Astrocyte (in vitro differentiated cells and primary cell): ENCODE data around the gene ARHGAP11A. TPM values are rescaled to one million over a fixed set of nuclear protein-coding genes. Genes with fewer than 3 reads are reported as not detected.
A peak's percentile ranks its signal among the peaks of the same experiment; 100 is the strongest.

Experiments used
- DNase-seq: peaks from one replicate; pipeline ENCODE4 v3.0.0-alpha.2; 2010; ENCODE audit warnings: low read depth
- FAIRE-seq: peaks from 2 replicates; lab custom pipeline; 2011; peaks lifted over from hg19 to GRCh38; lab: Jason Lieb, UNC
- H2AFZ ChIP-seq: 2 replicates; pipeline ENCODE4 v1.6.0; 2012; ENCODE audit warnings: low read depth, low read length, inconsistent platforms
- H3K27ac ChIP-seq: 2 replicates; pipeline ENCODE4 v1.5.1; 2011; ENCODE audit warnings: low read depth, low read length, inconsistent platforms
- H3K27me3 ChIP-seq: 2 replicates; pipeline ENCODE4 v1.6.0; 2011; ENCODE audit warnings: low read length, inconsistent platforms; ENCODE audit not compliant: insufficient read depth
- H3K36me3 ChIP-seq: 2 replicates; pipeline ENCODE4 v1.5.1; 2011; ENCODE audit warnings: low read length, inconsistent platforms; ENCODE audit not compliant: insufficient read depth
- H3K4me1 ChIP-seq: 2 replicates; pipeline ENCODE4 v1.5.1; 2011; ENCODE audit warnings: low read length, inconsistent platforms; ENCODE audit not compliant: insufficient read depth
- H3K4me2 ChIP-seq: 2 replicates; pipeline ENCODE4 v1.6.0; 2012; ENCODE audit warnings: low read length, inconsistent platforms
- H3K4me3 ChIP-seq: 2 replicates; pipeline ENCODE4 v1.5.1; 2011; ENCODE audit warnings: low read depth, mild to moderate bottlenecking, low read length, inconsistent platforms; ENCODE audit not compliant: insufficient read depth
- H3K79me2 ChIP-seq: 2 replicates; pipeline ENCODE4 v1.6.0; 2012; ENCODE audit warnings: mild to moderate bottlenecking, low read length, inconsistent platforms; ENCODE audit not compliant: insufficient read depth
- H3K9ac ChIP-seq: 2 replicates; pipeline ENCODE4 v1.6.0; 2012; ENCODE audit warnings: mild to moderate bottlenecking, low read length, inconsistent platforms
- H3K9me3 ChIP-seq: 2 replicates; pipeline ENCODE4 v1.5.1; 2012; ENCODE audit warnings: low read depth, mild to moderate bottlenecking, low read length, inconsistent platforms; ENCODE audit not compliant: insufficient read depth
- H4K20me1 ChIP-seq: 2 replicates; pipeline ENCODE4 v1.6.0; 2012; ENCODE audit warnings: low read length, inconsistent platforms; ENCODE audit not compliant: insufficient read depth
- H3K27ac Mint-ChIP-seq: one replicate; pipeline ENCODE4 v1.8.0; 2021; ENCODE audit warnings: mild to moderate bottlenecking, mixed read lengths; ENCODE audit not compliant: unreplicated experiment
- H3K27me3 Mint-ChIP-seq: one replicate; pipeline ENCODE4 v1.8.0; 2021; ENCODE audit warnings: low read depth, mixed read lengths; ENCODE audit not compliant: unreplicated experiment
- H3K36me3 Mint-ChIP-seq: one replicate; pipeline ENCODE4 v1.8.0; 2021; ENCODE audit warnings: low read depth, mixed read lengths; ENCODE audit not compliant: unreplicated experiment
- H3K4me1 Mint-ChIP-seq: one replicate; pipeline ENCODE4 v1.8.0; 2021; ENCODE audit warnings: low read depth, mixed read lengths; ENCODE audit not compliant: unreplicated experiment
- H3K4me3 Mint-ChIP-seq: one replicate; pipeline ENCODE4 v1.8.0; 2021; ENCODE audit warnings: mild to moderate bottlenecking, moderate library complexity, mixed read lengths; ENCODE audit not compliant: unreplicated experiment
- H3K9me3 Mint-ChIP-seq: one replicate; pipeline ENCODE4 v1.8.0; 2021; ENCODE audit warnings: mild to moderate bottlenecking, mixed read lengths; ENCODE audit not compliant: unreplicated experiment
- CTCF ChIP-seq: IDR thresholded peaks from 2 replicates; pipeline ENCODE4 v1.5.1; 2011; ENCODE audit warnings: low read depth, mild to moderate bottlenecking, inconsistent platforms, low read length, moderate library complexity; ENCODE audit not compliant: insufficient read depth
- EZH2 ChIP-seq: IDR thresholded peaks from 2 replicates; pipeline ENCODE4 v1.6.1; 2012; ENCODE audit warnings: mild to moderate bottlenecking, low read length, inconsistent platforms; ENCODE audit not compliant: insufficient read depth
- total RNA-seq: library from RNA; stranded (reverse); gene quantifications from 2 replicates; pipeline ENCODE4 v1.2.1, GENCODE V29; 2021

ARHGAP11A gene
- total RNA-seq, 1 donor from 2014 or later, result 15.5 TPM

- peaks cover 48% of the 10 kb centered on the region for H3K4me1 ChIP-seq
- Mint-ChIP-seq H3K36me3 (no peaks in the 10 kb centered on the region), H3K27ac (peak overlapping the region; percentile 60), H3K27me3 (no peaks in the 10 kb centered on the region), H3K4me3 (peak overlapping the region; percentile 14), H3K9me3 (no peaks in the 10 kb centered on the region), H3K4me1 (peaks cover 54% of the 10 kb centered on the region)
- H3K9ac ChIP-seq, result no peak overlapping the region
- H3K79me2 ChIP-seq, result no peaks in the 10 kb centered on the region
- no peak overlapping the region for H3K4me3 ChIP-seq
- no peak for TF ChIP-seq CTCF
- FAIRE-seq, result peak; percentile 83
- no peaks in the 10 kb centered on the region for H4K20me1 ChIP-seq
- peaks cover 5% of the 10 kb centered on the region for H3K9me3 ChIP-seq
- H3K27ac ChIP-seq, result peak overlapping the region; percentile 91
- no peak overlapping the region for H2AFZ ChIP-seq
- H3K36me3 ChIP-seq, result no peaks in the 10 kb centered on the region
- peak; percentile 84 for DNase-seq
- H3K4me2 ChIP-seq, result peak overlapping the region; percentile 5
- no peaks in the 10 kb centered on the region for H3K27me3 ChIP-seq
These were observed 70.3 kb downstream of the ARHGAP11A start for GRCh38 chr15:32685576-32685975.

GRCh38 chr15:32687556-32687955, 72.3 kb downstream of the ARHGAP11A start:
- peaks cover 49% of the 10 kb centered on the region for H3K4me1 Mint-ChIP-seq
- Histone ChIP-seq H3K4me1 (peaks cover 39% of the 10 kb centered on the region), H3K4me2 (peak overlapping the region; percentile 44), H2AFZ (no peak overlapping the region), H3K9ac (peak overlapping the region; percentile 50), H3K79me2 (no peaks in the 10 kb centered on the region), H3K9me3 (peaks cover 5% of the 10 kb centered on the region), H3K27me3 (no peaks in the 10 kb centered on the region), H4K20me1 (no peaks in the 10 kb centered on the region), H3K36me3 (no peaks in the 10 kb centered on the region), H3K27ac (peak overlapping the region; percentile 73), H3K4me3 (no peak overlapping the region)
- FAIRE-seq (peak; percentile 29), DNase-seq (peak; percentile 79)
- no peak overlapping the region for H3K4me3 Mint-ChIP-seq
- no peak for TF ChIP-seq EZH2
- TF ChIP-seq CTCF, result no peak
- H3K36me3 Mint-ChIP-seq, result no peaks in the 10 kb centered on the region
- no peaks in the 10 kb centered on the region for H3K9me3 Mint-ChIP-seq
- no peaks in the 10 kb centered on the region for H3K27me3 Mint-ChIP-seq
- H3K27ac Mint-ChIP-seq, result peak overlapping the region; percentile 34

GRCh38 chr15:32688151-32688639, 72.9 kb downstream of the ARHGAP11A start:
- Mint-ChIP-seq H3K9me3 (no peaks in the 10 kb centered on the region), H3K4me3 (no peak overlapping the region), H3K36me3 (no peaks in the 10 kb centered on the region), H3K27me3 (no peaks in the 10 kb centered on the region), H3K4me1 (peaks cover 43% of the 10 kb centered on the region), H3K27ac (peak overlapping the region; percentile 85)
- peaks cover 5% of the 10 kb centered on the region for H3K9me3 ChIP-seq
- no peak overlapping the region for H3K4me3 ChIP-seq
- H3K27me3 ChIP-seq, result no peaks in the 10 kb centered on the region
- no peak for FAIRE-seq
- no peaks in the 10 kb centered on the region for H3K36me3 ChIP-seq
- H3K4me1 ChIP-seq, result peaks cover 33% of the 10 kb centered on the region
- H3K9ac ChIP-seq, result peak overlapping the region; percentile 50
- TF ChIP-seq EZH2 (no peak), CTCF (no peak)
- peak overlapping the region; percentile 73 for H3K27ac ChIP-seq
- H3K79me2 ChIP-seq, result no peaks in the 10 kb centered on the region
- H4K20me1 ChIP-seq, result no peaks in the 10 kb centered on the region
- DNase-seq, result peak; percentile 51
- H3K4me2 ChIP-seq, result peak overlapping the region; percentile 44
- H2AFZ ChIP-seq, result no peak overlapping the region
